HEK293T (cell line): ENCODE measurements around the gene TRPC6.

Source experiments
- CTCF ChIA-PET: fragments of 350-600 bp; formaldehyde crosslinking; extraction: SDS; loops from one replicate; lab custom pipeline; 2021; ENCODE audit warnings: antibody characterized with exemption, inconsistent platforms; lab: Yijun Ruan, JAX
- POLR2A ChIA-PET: fragments of 350-600 bp; formaldehyde crosslinking; extraction: SDS; loops from one replicate; lab custom pipeline; 2020; ENCODE audit warnings: antibody characterized with exemption, inconsistent platforms; lab: Yijun Ruan, JAX
- DNase-seq: peaks from one replicate; pipeline ENCODE4 v3.0.0; 2012; ENCODE audit warnings: mixed read lengths; ENCODE audit errors: extremely low spot score
- ARNT ChIP-seq: fragments of 450-650 bp; IDR thresholded peaks from 2 replicates; pipeline ENCODE4 v1.6.1; 2017; ENCODE audit warnings: mild to moderate bottlenecking
- BHLHE40 ChIP-seq: fragments of 450-650 bp; IDR thresholded peaks from 2 replicates; pipeline ENCODE4 v1.6.1; 2016; ENCODE audit warnings: mild to moderate bottlenecking, moderate library complexity, borderline replicate concordance
- CTBP1 ChIP-seq: fragments of 450-650 bp; IDR thresholded peaks from 2 replicates; pipeline ENCODE4 v1.6.1; 2016; ENCODE audit warnings: borderline replicate concordance
- ELF4 ChIP-seq: fragments of 450-650 bp; IDR thresholded peaks from 2 replicates; pipeline ENCODE4 v1.6.1; 2017; ENCODE audit warnings: antibody characterized with exemption
- FOXA1 ChIP-seq: fragments of 450-650 bp; IDR thresholded peaks from 2 replicates; pipeline ENCODE4 v1.6.1; 2016; ENCODE audit warnings: mild to moderate bottlenecking
- FOXK2 ChIP-seq: fragments of 450-650 bp; IDR thresholded peaks from 2 replicates; pipeline ENCODE4 v1.6.1; 2016; ENCODE audit warnings: mild to moderate bottlenecking
- FOXM1 ChIP-seq: fragments of 450-650 bp; IDR thresholded peaks from 2 replicates; pipeline ENCODE4 v1.6.1; 2017; ENCODE audit warnings: mild to moderate bottlenecking, borderline replicate concordance
- HDGF ChIP-seq: fragments of 450-650 bp; IDR thresholded peaks from 2 replicates; pipeline ENCODE4 v1.6.1; 2017; ENCODE audit warnings: antibody characterized with exemption, borderline replicate concordance
- L3MBTL2 ChIP-seq: fragments of 450-650 bp; conservative IDR thresholded peaks from 2 replicates; pipeline ENCODE4 v1.6.1; 2016; ENCODE audit warnings: mild to moderate bottlenecking
- LEF1 ChIP-seq: fragments of 450-650 bp; IDR thresholded peaks from 2 replicates; pipeline ENCODE4 v1.6.1; 2017; ENCODE audit warnings: mild to moderate bottlenecking, borderline replicate concordance
- NFRKB ChIP-seq: fragments of 450-650 bp; IDR thresholded peaks from 2 replicates; pipeline ENCODE4 v1.6.1; 2016; ENCODE audit warnings: mild to moderate bottlenecking, moderate library complexity
- PKNOX1 ChIP-seq: fragments of 450-650 bp; IDR thresholded peaks from 2 replicates; pipeline ENCODE4 v1.6.1; 2016
- SP1 ChIP-seq: fragments of 450-650 bp; IDR thresholded peaks from 2 replicates; pipeline ENCODE4 v1.6.1; 2017
- SUZ12 ChIP-seq: fragments of 450-650 bp; IDR thresholded peaks from 2 replicates; pipeline ENCODE4 v1.6.1; 2016; ENCODE audit warnings: mild to moderate bottlenecking
- TARDBP ChIP-seq: fragments of 450-650 bp; IDR thresholded peaks from 2 replicates; pipeline ENCODE4 v1.6.1; 2016
- ZNF384 ChIP-seq: fragments of 450-650 bp; IDR thresholded peaks from 2 replicates; pipeline ENCODE4 v1.6.1; 2016

TRPC6 gene

GRCh38 chr11:101576456-101576855 lies 7.4 kb downstream of the TRPC6 start:
- POLR2A ChIA-PET, result no interaction called here
- CTCF ChIA-PET, result no interaction called here
- DNase-seq, result no peak
- TF ChIP-seq LEF1, result no peak
- no peak for TF ChIP-seq SUZ12
- no peak for TF ChIP-seq FOXM1
- no peak for TF ChIP-seq CTBP1
- TF ChIP-seq NFRKB, result no peak

- CTCF ChIA-PET, result no interaction called here
These were observed 8.9 kb downstream of the TRPC6 start for GRCh38 chr11:101574886-101575285.

GRCh38 chr11:101567071-101567470 lies 16.7 kb downstream of the TRPC6 start:
- DNase-seq, result no peak
- no peak for TF ChIP-seq TARDBP
- no peak for TF ChIP-seq FOXK2
- TF ChIP-seq L3MBTL2, result no peak
- no peak for TF ChIP-seq ZNF384
- TF ChIP-seq HDGF, result no peak
- CTCF ChIA-PET, result no interaction called here
- POLR2A ChIA-PET, result no interaction called here

More at GRCh38 chr11:101574886-101575285, 8.9 kb downstream of the TRPC6 start:
- POLR2A ChIA-PET, result no interaction called here
- no peak for DNase-seq
- TF ChIP-seq ZNF384 (no peak), TARDBP (no peak), L3MBTL2 (no peak), LEF1 (no peak), ELF4 (no peak), HDGF (no peak), FOXK2 (no peak), CTBP1 (no peak), BHLHE40 (no peak), FOXA1 (no peak), PKNOX1 (no peak)

- DNase-seq, result no peak
- ChIA-PET CTCF (no interaction called here), POLR2A (no interaction called here)
- TF ChIP-seq FOXA1 (no peak), L3MBTL2 (no peak), BHLHE40 (no peak), SP1 (no peak), SUZ12 (no peak), ELF4 (no peak), LEF1 (no peak), NFRKB (no peak), HDGF (no peak), FOXK2 (no peak), PKNOX1 (no peak), ZNF384 (no peak), CTBP1 (no peak)
These were observed 17.2 kb downstream of the TRPC6 start for GRCh38 chr11:101566626-101567025.

- no peak for DNase-seq
- ChIA-PET CTCF (no interaction called here), POLR2A (no interaction called here)
- TF ChIP-seq LEF1, result no peak
- TF ChIP-seq ELF4, result no peak
- no peak for TF ChIP-seq BHLHE40
- no peak for TF ChIP-seq L3MBTL2
- no peak for TF ChIP-seq FOXA1
- TF ChIP-seq FOXM1, result no peak
- no peak for TF ChIP-seq FOXK2
- no peak for TF ChIP-seq CTBP1
- no peak for TF ChIP-seq NFRKB
- TF ChIP-seq TARDBP, result no peak
- TF ChIP-seq ZNF384, result no peak
- TF ChIP-seq HDGF, result no peak
- no peak for TF ChIP-seq SUZ12
- no peak for TF ChIP-seq SP1
These were observed 20.6 kb downstream of the TRPC6 start for GRCh38 chr11:101563166-101563565.

- TF ChIP-seq TARDBP (no peak), ARNT (no peak), HDGF (no peak), FOXM1 (no peak), LEF1 (no peak), PKNOX1 (no peak), SP1 (no peak), CTBP1 (no peak), FOXK2 (no peak), BHLHE40 (no peak), SUZ12 (no peak), L3MBTL2 (no peak), FOXA1 (no peak), ZNF384 (no peak), ELF4 (no peak), NFRKB (no peak)
- no peak for DNase-seq
- POLR2A ChIA-PET, result no interaction called here
- CTCF ChIA-PET, result no interaction called here
These were observed 28.4 kb downstream of the TRPC6 start for GRCh38 chr11:101555366-101555765.
